Subcutaneous abdominal adipose tissue (tissue), 5 donors: ENCODE data around the gene CXCR5.

ENCODE experiments used
- H3K27ac ChIP-seq: one replicate; pipeline ENCODE4 v1.7.0; 2013; ENCODE audit warnings: low read depth, mild to moderate bottlenecking, inconsistent platforms, low read length, moderate library complexity
- H3K27me3 ChIP-seq, 5 donors: one replicate each; pipeline ENCODE4 v1.7.0; 2013; ENCODE audit warnings: low read length in 5 of 5, inconsistent platforms in 1 of 5; ENCODE audit not compliant: control insufficient read depth in 5 of 5, insufficient read depth in 4 of 5
- H3K36me3 ChIP-seq, 5 donors: one replicate each; pipeline ENCODE4 v1.7.0; 2013; ENCODE audit warnings: low read length in 5 of 5; ENCODE audit not compliant: control insufficient read depth in 5 of 5, insufficient read depth in 5 of 5
- H3K4me1 ChIP-seq, 5 donors: one replicate each; pipeline ENCODE4 v1.7.0; 2013; ENCODE audit warnings: low read length in 5 of 5, mild to moderate bottlenecking in 3 of 5, moderate library complexity in 1 of 5; ENCODE audit not compliant: control insufficient read depth in 5 of 5, insufficient read depth in 5 of 5
- H3K4me3 ChIP-seq, 5 donors: one replicate each; pipeline ENCODE4 v1.7.0; 2013; ENCODE audit warnings: low read length in 5 of 5, low read depth in 1 of 5
- H3K9ac ChIP-seq, 5 donors: one replicate each; pipeline ENCODE4 v1.7.0; 2013; ENCODE audit warnings: low read length in 5 of 5, mild to moderate bottlenecking in 4 of 5, moderate library complexity in 3 of 5
- H3K9me3 ChIP-seq, 5 donors: one replicate each; pipeline ENCODE4 v1.7.0; 2013; ENCODE audit warnings: low read length in 5 of 5; ENCODE audit not compliant: control insufficient read depth in 5 of 5
- donor health status: healthy.
- donor health status: healthy.
- donor health status: healthy.
- donor health status: healthy.
- donor health status: healthy.

The CXCR5 gene

DNA sequence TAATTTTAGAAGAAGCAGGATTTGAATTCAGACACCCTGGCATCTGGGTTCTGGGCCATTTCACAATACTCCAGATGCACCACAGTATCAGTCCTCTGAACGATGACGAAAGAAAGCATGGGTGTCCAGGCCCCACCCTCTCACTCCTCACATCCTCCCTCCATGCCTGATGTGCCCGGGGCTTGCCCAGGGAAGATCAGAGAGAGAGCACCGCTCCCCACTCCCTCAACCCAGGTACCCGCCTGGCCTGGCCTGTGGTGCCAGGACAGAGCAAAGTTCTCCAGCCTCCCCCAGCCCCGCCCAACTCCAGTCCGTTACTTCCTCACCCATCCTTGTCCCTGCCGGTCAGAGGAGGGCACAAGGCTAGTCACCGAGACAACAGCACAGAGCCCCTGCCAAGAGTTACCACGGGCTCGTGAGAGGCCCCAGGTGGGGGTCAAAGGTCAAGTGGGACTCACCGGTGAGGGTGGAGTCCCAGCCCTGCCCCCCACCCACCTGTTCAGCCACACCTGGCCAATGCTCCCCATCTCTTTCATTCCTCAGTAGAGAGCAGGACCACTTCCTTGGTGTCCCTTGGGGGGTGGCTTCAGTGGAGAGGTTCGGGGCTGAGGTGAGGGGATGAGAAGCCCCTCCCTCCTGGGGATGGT is 33.9 kb downstream of the CXCR5 start:
- peaks cover 0 to 6% (median 0%) of the 10 kb centered on the region in 5 donors for H3K27me3 ChIP-seq
- H3K9me3 ChIP-seq, result no peaks in the 10 kb centered on the region
- H3K4me3 ChIP-seq, result peak overlapping the region in 4 of 5 donors; percentile 22 to 62 (median 48)
- peaks cover 55 to 99% (median 98%) of the 10 kb centered on the region in 5 donors for H3K4me1 ChIP-seq
- peaks cover 0 to 4% (median 0%) of the 10 kb centered on the region in 5 donors for H3K36me3 ChIP-seq
- peak overlapping the region; percentile 98 for H3K27ac ChIP-seq
- peak overlapping the region in 4 of 5 donors; percentile 65 to 81 (median 74) for H3K9ac ChIP-seq

DNA sequence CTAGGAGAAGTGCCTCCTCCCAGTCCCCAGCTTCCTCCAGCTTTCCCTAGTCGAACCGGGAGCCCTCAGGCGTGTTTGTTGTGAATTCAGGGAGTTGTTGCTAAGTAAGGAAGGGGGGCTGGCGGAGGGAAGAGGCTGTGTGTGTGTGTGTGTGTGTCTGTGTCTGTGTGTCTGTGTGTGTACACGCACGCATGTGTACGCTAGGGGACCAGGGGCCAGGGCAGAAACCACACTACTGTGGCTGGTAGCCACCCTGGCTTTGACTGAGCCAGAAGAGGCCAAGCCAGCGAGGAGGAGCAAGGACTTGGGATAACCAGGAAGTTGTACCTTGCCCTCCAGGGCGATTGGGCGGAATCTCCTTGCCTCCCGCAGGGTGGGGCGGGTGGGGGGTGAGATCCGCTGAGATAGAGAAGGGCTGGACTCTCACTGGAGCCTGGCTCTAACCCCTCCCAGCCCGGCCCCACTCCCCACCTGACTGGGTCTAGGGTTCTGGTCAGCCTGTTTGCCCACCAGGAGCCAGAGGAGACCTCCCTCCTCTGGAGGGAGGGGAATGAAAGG is 34.5 kb downstream of the CXCR5 start:
- H3K9me3 ChIP-seq, result no peaks in the 10 kb centered on the region
- peaks cover 0 to 4% (median 0%) of the 10 kb centered on the region in 5 donors for H3K36me3 ChIP-seq
- peak overlapping the region; percentile 31 to 81 (median 66) for H3K9ac ChIP-seq
- H3K27me3 ChIP-seq, result peaks cover 0 to 6% (median 0%) of the 10 kb centered on the region in 5 donors
- peaks cover 51 to 99% (median 98%) of the 10 kb centered on the region in 5 donors for H3K4me1 ChIP-seq
- H3K27ac ChIP-seq, result peak overlapping the region; percentile 98
- H3K4me3 ChIP-seq, result peak overlapping the region; percentile 22 to 62 (median 47)

GRCh38 chr11:118918686-118919280 is 35.1 kb downstream of the CXCR5 start:
- Histone ChIP-seq H3K4me3 (peak overlapping the region; percentile 33 to 99 (median 96)), H3K9me3 (no peaks in the 10 kb centered on the region), H3K27me3 (peaks cover 0 to 6% (median 0%) of the 10 kb centered on the region in 5 donors), H3K9ac (peak overlapping the region; percentile 52 to 81 (median 68)), H3K36me3 (peaks cover 0 to 4% (median 0%) of the 10 kb centered on the region in 5 donors), H3K27ac (peak overlapping the region; percentile 99), H3K4me1 (peaks cover 56 to 99% (median 99%) of the 10 kb centered on the region in 5 donors)

- H3K9me3 ChIP-seq, result no peaks in the 10 kb centered on the region
- no peaks in the 10 kb centered on the region for H3K36me3 ChIP-seq
- peak overlapping the region; percentile 99 for H3K27ac ChIP-seq
- peak overlapping the region; percentile 42 to 97 (median 83) for H3K9ac ChIP-seq
- peaks cover 0 to 6% (median 0%) of the 10 kb centered on the region in 5 donors for H3K27me3 ChIP-seq
- peaks cover 55 to 94% (median 87%) of the 10 kb centered on the region in 5 donors for H3K4me1 ChIP-seq
- peak overlapping the region; percentile 76 to 99 (median 97) for H3K4me3 ChIP-seq
These were observed 37.6 kb downstream of the CXCR5 start for GRCh38 chr11:118921121-118921928.

DNA sequence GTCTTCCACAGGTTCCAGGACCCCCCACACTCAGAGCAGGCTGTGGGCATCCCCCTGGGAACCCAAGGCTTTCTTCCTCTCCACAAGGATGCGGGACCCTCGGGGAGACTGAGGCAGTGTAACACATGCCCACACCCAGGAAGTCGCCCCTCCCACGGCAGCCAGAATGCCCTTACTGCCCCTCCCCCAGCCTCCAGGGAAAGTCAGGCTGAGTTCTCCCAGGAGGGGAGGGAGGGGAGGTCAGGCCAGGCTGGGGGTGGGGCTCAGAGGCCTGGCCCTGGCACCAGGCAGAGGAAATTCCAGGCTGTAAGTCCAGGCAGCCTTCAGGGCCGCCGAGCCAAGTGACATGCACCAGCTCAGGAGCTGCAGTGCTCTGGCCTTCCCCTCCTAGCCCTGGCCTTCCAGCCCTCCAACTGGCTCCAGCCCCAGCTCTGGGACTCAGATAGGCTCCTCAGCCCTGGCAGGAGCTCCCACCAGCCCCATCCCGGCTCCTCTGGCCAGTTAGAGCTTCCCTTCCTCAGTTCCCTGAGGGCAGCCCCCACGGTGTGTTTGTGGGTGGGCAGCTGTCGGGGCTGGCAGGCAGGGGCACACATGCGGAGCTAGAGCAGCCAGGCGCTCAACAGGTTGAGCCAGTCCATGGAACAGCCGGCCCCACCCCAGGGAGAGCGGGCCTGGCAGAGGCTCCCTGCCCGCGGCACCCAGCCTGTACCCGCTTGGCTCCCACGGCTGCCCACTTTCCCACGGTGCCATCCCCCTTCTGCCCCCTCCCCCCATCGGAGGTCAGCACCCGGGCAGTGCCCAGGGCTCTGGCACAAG is 38.4 kb downstream of the CXCR5 start:
- Histone ChIP-seq H3K36me3 (no peaks in the 10 kb centered on the region), H3K9me3 (no peaks in the 10 kb centered on the region), H3K9ac (peak overlapping the region; percentile 81 to 97 (median 86)), H3K27ac (peak overlapping the region; percentile 99), H3K4me3 (peak overlapping the region; percentile 89 to 99 (median 97)), H3K4me1 (peaks cover 49 to 92% (median 83%) of the 10 kb centered on the region in 5 donors), H3K27me3 (peaks cover 0 to 6% (median 0%) of the 10 kb centered on the region in 5 donors)

- H3K4me3 ChIP-seq, result peak overlapping the region; percentile 89 to 99 (median 97)
- H3K36me3 ChIP-seq, result no peaks in the 10 kb centered on the region
- H3K4me1 ChIP-seq, result peaks cover 45 to 92% (median 83%) of the 10 kb centered on the region in 5 donors
- peaks cover 0 to 6% (median 0%) of the 10 kb centered on the region in 5 donors for H3K27me3 ChIP-seq
- H3K27ac ChIP-seq, result peak overlapping the region; percentile 99
- H3K9ac ChIP-seq, result peak overlapping the region; percentile 86 to 99 (median 90)
- H3K9me3 ChIP-seq, result no peaks in the 10 kb centered on the region
These were observed 39.3 kb downstream of the CXCR5 start for GRCh38 chr11:118922745-118923627.

DNA sequence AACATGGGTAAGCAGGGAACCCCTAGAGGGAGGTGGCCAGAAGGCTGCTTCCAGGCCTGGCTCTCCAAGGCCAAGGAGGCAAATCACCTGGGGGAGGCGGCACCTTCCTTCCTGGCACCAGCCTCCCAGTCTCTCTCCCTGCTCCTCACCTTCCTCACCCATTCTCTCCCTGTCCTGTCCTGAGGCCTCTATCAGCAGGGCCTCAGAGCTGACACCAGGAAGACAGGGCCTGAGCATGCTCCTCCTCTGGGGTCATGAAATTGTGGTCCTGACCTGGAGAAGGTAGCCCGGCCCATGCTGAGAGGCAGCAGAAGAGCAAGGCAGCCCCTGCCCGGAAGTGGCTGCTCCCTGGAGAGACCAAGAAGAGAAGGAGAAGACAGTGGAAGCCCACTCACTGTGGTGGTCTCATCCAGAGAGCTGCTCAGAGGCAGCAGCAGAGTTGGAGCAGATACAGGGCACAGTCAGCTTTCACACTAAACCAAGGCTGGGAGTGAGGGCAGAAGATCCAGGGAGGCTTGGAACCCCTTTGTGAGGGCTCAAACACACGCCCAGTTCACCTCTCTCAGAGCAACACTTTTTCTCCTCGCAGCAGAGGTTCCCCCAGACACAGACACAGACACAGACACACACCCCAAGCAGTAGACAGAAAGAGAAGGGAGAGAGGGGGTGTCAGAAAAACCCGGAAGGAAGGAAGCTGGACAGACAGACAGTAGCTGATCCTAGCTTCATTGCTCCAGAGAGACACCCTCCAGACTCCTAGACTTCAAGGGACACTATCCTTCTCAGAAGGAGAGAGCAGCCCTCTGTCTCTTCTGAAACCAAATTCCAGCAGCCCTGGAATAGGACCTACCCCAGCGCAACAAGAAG is 40.3 kb downstream of the CXCR5 start:
- Histone ChIP-seq H3K36me3 (no peaks in the 10 kb centered on the region), H3K27ac (peak overlapping the region; percentile 99), H3K9me3 (no peaks in the 10 kb centered on the region), H3K27me3 (peaks cover 0 to 6% (median 0%) of the 10 kb centered on the region in 5 donors), H3K9ac (peak overlapping the region; percentile 86 to 99 (median 90)), H3K4me3 (peak overlapping the region; percentile 89 to 99 (median 97)), H3K4me1 (peaks cover 44 to 93% (median 81%) of the 10 kb centered on the region in 5 donors)
